HUES6 (cell line): Measurements from ENCODE around the gene CD274.

Experiments used
- H3K27ac ChIP-seq: 2 replicates; pipeline ENCODE4 v1.7.0; 2013; ENCODE audit warnings: low read depth, mild to moderate bottlenecking, low read length, inconsistent platforms
- H3K27me3 ChIP-seq: 2 replicates; pipeline ENCODE4 v1.6.1; 2013; ENCODE audit warnings: low read length; ENCODE audit not compliant: control insufficient read depth, insufficient read depth
- H3K36me3 ChIP-seq: 2 replicates; pipeline ENCODE4 v1.6.1; 2013; ENCODE audit warnings: low read length; ENCODE audit not compliant: control insufficient read depth, insufficient read depth
- H3K4me1 ChIP-seq: 2 replicates; pipeline ENCODE4 v1.6.1; 2013; ENCODE audit warnings: low read length; ENCODE audit not compliant: control insufficient read depth, insufficient read depth
- H3K4me3 ChIP-seq: 2 replicates; pipeline ENCODE4 v1.5.1; 2013; ENCODE audit warnings: low read depth, low read length
- H3K9ac ChIP-seq: one replicate; pipeline ENCODE4 v1.6.1; 2013; ENCODE audit warnings: mild to moderate bottlenecking, low read length
- H3K9me3 ChIP-seq: 2 replicates; pipeline ENCODE4 v1.6.1; 2013; ENCODE audit warnings: low read depth, low read length; ENCODE audit not compliant: control insufficient read depth, insufficient read depth

Gene CD274

DNA sequence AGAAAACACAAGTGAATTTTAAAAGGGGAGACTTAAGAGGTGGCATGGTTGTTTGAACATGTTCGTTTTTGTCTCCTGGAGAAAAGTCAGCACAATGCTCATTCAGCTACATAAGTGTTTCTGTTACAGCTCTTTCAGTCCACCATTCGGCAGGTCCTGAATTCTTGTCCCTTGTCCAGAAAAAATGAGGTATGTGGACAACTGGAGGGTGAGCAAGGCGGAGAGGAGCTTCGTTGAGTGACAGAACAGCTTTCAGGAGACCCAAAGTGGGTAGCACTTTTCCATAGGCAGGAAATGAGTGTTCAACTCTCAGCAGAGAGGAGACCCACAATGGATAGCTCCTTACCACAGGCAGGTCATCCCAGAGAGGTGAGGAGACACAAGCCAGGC, 64.9 kb downstream of the CD274 start:
- no peaks in the 10 kb centered on the region for H3K9me3 ChIP-seq
- H3K27me3 ChIP-seq: no peaks in the 10 kb centered on the region
- peaks cover 20% of the 10 kb centered on the region for H3K4me1 ChIP-seq
- no peak overlapping the region for H3K27ac ChIP-seq
- no peak overlapping the region for H3K9ac ChIP-seq
- H3K4me3 ChIP-seq: no peak overlapping the region
- no peaks in the 10 kb centered on the region for H3K36me3 ChIP-seq

GRCh38 chr9:5516453-5517220, 66.3 kb downstream of the CD274 start:
- Histone ChIP-seq H3K9ac (no peak overlapping the region), H3K27ac (no peak overlapping the region), H3K27me3 (no peaks in the 10 kb centered on the region), H3K9me3 (0 out of 2 replicates have a peak, but pooled peaks cover 3% of the 10 kb centered on the region), H3K4me3 (no peak overlapping the region), H3K4me1 (peaks cover 15% of the 10 kb centered on the region; the same call in 1 of the 2 replicates), H3K36me3 (no peaks in the 10 kb centered on the region)

DNA sequence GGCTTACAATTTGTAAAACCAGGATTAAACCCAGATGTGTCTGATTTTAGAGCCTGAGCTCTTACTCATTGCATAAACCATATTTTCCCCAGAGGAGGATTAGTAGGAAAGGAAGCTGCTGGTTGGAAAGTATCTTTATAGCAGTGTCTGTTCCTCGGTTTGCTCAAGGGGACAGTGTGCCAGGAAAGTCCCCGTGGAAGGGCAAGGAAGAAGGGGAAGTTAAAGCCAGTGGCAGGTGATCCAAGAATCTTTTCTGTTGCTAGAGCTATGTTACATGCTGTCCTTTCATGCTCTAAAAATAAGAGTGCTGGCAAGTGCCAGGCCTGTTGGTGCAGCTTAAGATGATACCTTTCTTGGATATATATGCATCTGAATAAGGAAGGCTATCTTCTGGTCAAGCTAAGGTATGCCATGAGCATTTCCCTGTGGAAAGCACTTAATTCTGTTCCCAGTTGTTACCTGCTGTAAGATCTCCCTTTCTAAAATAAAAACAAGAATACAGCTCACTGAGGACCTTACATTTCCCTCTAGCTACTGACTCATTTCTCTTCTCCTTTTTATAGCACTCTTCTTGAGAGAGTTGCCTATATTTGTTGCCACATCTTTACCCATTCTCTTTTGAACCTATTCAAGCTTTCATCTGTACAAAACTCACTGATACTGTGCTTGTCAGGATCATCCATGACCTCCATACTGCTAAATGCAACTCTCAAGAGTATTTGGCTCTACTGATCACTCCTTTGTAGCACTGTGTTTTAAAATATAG, 68.0 kb downstream of the CD274 start:
- H3K4me3 ChIP-seq: no peak overlapping the region
- no peak overlapping the region for H3K9ac ChIP-seq
- H3K27ac ChIP-seq: no peak overlapping the region
- H3K4me1 ChIP-seq: peaks cover 15% of the 10 kb centered on the region; the same call in 1 of the 2 replicates
- 0 out of 2 replicates have a peak, but pooled peaks cover 3% of the 10 kb centered on the region for H3K9me3 ChIP-seq
- H3K36me3 ChIP-seq: no peaks in the 10 kb centered on the region
- H3K27me3 ChIP-seq: no peaks in the 10 kb centered on the region

DNA sequence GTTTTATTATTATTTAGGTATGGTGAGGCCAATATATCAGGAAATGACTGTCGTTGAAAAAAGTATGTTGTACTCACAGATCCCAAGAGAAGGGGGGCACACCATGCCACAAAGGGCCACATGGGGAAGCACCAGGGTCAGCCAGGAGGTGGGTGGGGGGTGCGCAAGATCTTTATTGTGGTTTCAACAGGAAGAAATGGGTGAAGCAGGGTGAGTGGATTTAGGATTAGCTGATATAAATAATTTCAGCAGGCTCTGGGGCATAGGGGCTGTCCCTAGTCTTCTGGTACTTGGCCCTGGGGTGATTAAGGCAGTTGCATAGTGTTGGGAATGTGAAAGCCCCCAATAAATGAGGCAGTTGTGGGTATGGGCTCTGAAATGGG, 68.6 kb downstream of the CD274 start:
- Histone ChIP-seq H3K9me3 (0 out of 2 replicates have a peak, but pooled peaks cover 3% of the 10 kb centered on the region), H3K4me1 (peaks cover 15% of the 10 kb centered on the region; the same call in 1 of the 2 replicates), H3K27ac (no peak overlapping the region), H3K9ac (no peak overlapping the region), H3K4me3 (no peak overlapping the region), H3K27me3 (no peaks in the 10 kb centered on the region), H3K36me3 (no peaks in the 10 kb centered on the region)
